Upper lobe of left lung (tissue), 4 donors: Measurements from ENCODE around the gene DIAPH2.

ENCODE experiments used
- CTCF ChIP-seq, 6 experiments: fragments of 450-650 bp in 4 of 6; fragments of 200-600 bp in 2 of 6; sonication (generic) in 2 of 6; IDR thresholded peaks; one replicate each; pipeline ENCODE4 v1.5.1; 2016 to 2019; ENCODE audit warnings: antibody characterized with exemption in 6 of 6
- POLR2A ChIP-seq, 4 donors: fragments of 450-650 bp; IDR thresholded peaks; one replicate each; pipeline ENCODE4 v1.5.1; 2016 to 2017; ENCODE audit warnings: antibody characterized with exemption in 4 of 4, mild to moderate bottlenecking in 2 of 4
- POLR2AphosphoS5 ChIP-seq, 2 donors: sonication (generic); formaldehyde crosslinking; IDR thresholded peaks; one replicate each; pipeline ENCODE4 v1.5.1; 2017; ENCODE audit warnings: antibody characterized with exemption in 2 of 2

- TF ChIP-seq POLR2A (IDR thresholded peaks at IDR 0.05) (no peak), CTCF (IDR thresholded peaks at IDR 0.05) (no peak), POLR2AphosphoS5 (IDR thresholded peaks at IDR 0.05) (no peak)
These were observed 924.7 kb downstream of the DIAPH2 start for GRCh38 chrX:97609357-97609756.
